ENCODE data around the gene ADCY3. TPM values are rescaled to one million over a fixed set of nuclear protein-coding genes. Genes with fewer than 3 reads are reported as not detected.
A peak's percentile ranks its signal among the peaks of the same experiment; 100 is the strongest.

The ADCY3 gene
- total and polyA plus RNA-seq, 2 donors from 2014 or later: 21.1 to 44.6 TPM

- FAIRE-seq (no peak), DNase-seq (peak in 4 of 5 donors; percentile 28 to 83 (median 64))
- Histone ChIP-seq H3K4me3 (ENCODE audit: low read length in 3 of 3) (no peak overlapping the region), H3K9me3 (ENCODE audit: control insufficient read depth in 2 of 3, insufficient read depth in 1 of 3, low read length in 3 of 3) (no peaks in the 10 kb centered on the region), H3K9ac (ENCODE audit: low read length in 3 of 3) (no peak overlapping the region), H3K27ac (ENCODE audit: low read depth in 2 of 2, low read length in 2 of 2) (peak overlapping the region; percentile 74 to 78), H3K36me3 (ENCODE audit: control insufficient read depth in 2 of 3, insufficient read depth in 3 of 3, low read length in 3 of 3) (no peaks in the 10 kb centered on the region), H3K4me1 (ENCODE audit: control insufficient read depth in 2 of 3, insufficient read depth in 2 of 3, low read depth in 1 of 3, low read length in 3 of 3) (peaks cover 0 to 17% (median 6%) of the 10 kb centered on the region in 3 donors), H3K27me3 (ENCODE audit: control insufficient read depth, insufficient read depth, low read length) (no peaks in the 10 kb centered on the region)
- intact Hi-C loops (cut with DNase I): no loop called here
- TF ChIP-seq, protein P1, sequence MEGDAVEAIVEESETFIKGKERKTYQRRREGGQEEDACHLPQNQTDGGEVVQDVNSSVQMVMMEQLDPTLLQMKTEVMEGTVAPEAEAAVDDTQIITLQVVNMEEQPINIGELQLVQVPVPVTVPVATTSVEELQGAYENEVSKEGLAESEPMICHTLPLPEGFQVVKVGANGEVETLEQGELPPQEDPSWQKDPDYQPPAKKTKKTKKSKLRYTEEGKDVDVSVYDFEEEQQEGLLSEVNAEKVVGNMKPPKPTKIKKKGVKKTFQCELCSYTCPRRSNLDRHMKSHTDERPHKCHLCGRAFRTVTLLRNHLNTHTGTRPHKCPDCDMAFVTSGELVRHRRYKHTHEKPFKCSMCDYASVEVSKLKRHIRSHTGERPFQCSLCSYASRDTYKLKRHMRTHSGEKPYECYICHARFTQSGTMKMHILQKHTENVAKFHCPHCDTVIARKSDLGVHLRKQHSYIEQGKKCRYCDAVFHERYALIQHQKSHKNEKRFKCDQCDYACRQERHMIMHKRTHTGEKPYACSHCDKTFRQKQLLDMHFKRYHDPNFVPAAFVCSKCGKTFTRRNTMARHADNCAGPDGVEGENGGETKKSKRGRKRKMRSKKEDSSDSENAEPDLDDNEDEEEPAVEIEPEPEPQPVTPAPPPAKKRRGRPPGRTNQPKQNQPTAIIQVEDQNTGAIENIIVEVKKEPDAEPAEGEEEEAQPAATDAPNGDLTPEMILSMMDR (IDR thresholded peaks at IDR 0.05; ENCODE audit: borderline replicate concordance, extremely low read depth, insufficient read depth): no peak
These were observed 64.9 kb downstream of the ADCY3 start for GRCh38 chr2:24855022-24855622.

- H3K9ac ChIP-seq (ENCODE audit: low read length in 3 of 3): no peak overlapping the region
- intact Hi-C loops (cut with DNase I): no loop called here
- H3K27me3 ChIP-seq (ENCODE audit: control insufficient read depth, insufficient read depth, low read length): no peaks in the 10 kb centered on the region
- no peaks in the 10 kb centered on the region for H3K36me3 ChIP-seq (ENCODE audit: control insufficient read depth in 2 of 3, insufficient read depth in 3 of 3, low read length in 3 of 3)
- DNase-seq (peak in 1 of 5 donors; percentile 48), FAIRE-seq (no peak)
- peak overlapping the region in 1 of 2 donors; percentile 41 for H3K27ac ChIP-seq (ENCODE audit: low read depth in 2 of 2, low read length in 2 of 2)
- no peak overlapping the region for H3K4me3 ChIP-seq (ENCODE audit: low read length in 3 of 3)
- TF ChIP-seq, protein P1 (IDR thresholded peaks at IDR 0.05; ENCODE audit: borderline replicate concordance, extremely low read depth, insufficient read depth): no peak
- no peaks in the 10 kb centered on the region for H3K9me3 ChIP-seq (ENCODE audit: control insufficient read depth in 2 of 3, insufficient read depth in 1 of 3, low read length in 3 of 3)
- H3K4me1 ChIP-seq (ENCODE audit: control insufficient read depth in 2 of 3, insufficient read depth in 2 of 3, low read depth in 1 of 3, low read length in 3 of 3): peaks cover 0 to 19% (median 6%) of the 10 kb centered on the region in 3 donors
These were observed 66.0 kb downstream of the ADCY3 start for GRCh38 chr2:24853996-24854395.

DNA sequence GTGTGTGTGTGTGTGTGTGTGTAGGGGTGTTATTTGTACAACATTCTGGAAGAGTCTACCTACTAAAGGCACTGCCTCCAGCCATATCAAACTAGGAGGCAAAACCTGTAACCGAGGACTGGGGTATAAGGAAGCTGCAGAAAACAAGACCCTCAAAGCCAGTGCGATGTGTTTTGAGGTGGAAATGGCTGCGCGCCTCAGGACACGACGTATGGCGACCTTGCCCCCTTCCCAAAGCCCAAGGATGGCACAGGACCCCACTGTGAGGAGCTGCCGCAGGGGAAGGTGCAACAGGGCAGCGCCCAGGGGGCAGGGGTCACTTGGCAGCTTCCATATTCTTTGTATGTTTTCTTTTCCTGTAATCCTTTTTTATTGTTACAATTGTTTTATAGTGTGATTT, 67.0 kb downstream of the ADCY3 start:
- Histone ChIP-seq H3K36me3 (ENCODE audit: control insufficient read depth in 2 of 3, insufficient read depth in 3 of 3, low read length in 3 of 3) (no peaks in the 10 kb centered on the region), H3K27me3 (ENCODE audit: control insufficient read depth, insufficient read depth, low read length) (no peaks in the 10 kb centered on the region), H3K27ac (ENCODE audit: low read depth in 2 of 2, low read length in 2 of 2) (no peak overlapping the region), H3K4me3 (ENCODE audit: low read length in 3 of 3) (no peak overlapping the region), H3K9ac (ENCODE audit: low read length in 3 of 3) (no peak overlapping the region), H3K4me1 (ENCODE audit: control insufficient read depth in 2 of 3, insufficient read depth in 2 of 3, low read depth in 1 of 3, low read length in 3 of 3) (peaks cover 0 to 19% (median 6%) of the 10 kb centered on the region in 3 donors), H3K9me3 (ENCODE audit: control insufficient read depth in 2 of 3, insufficient read depth in 1 of 3, low read length in 3 of 3) (no peaks in the 10 kb centered on the region)
- intact Hi-C loops (cut with DNase I): no loop called here
- TF ChIP-seq, protein P1 (IDR thresholded peaks at IDR 0.05; ENCODE audit: borderline replicate concordance, extremely low read depth, insufficient read depth): no peak
- peak in 2 of 5 donors; percentile 23 to 38 for DNase-seq
- no peak for FAIRE-seq
